ENCODE measurements around the gene ARID1B.

Gene ARID1B

DNA sequence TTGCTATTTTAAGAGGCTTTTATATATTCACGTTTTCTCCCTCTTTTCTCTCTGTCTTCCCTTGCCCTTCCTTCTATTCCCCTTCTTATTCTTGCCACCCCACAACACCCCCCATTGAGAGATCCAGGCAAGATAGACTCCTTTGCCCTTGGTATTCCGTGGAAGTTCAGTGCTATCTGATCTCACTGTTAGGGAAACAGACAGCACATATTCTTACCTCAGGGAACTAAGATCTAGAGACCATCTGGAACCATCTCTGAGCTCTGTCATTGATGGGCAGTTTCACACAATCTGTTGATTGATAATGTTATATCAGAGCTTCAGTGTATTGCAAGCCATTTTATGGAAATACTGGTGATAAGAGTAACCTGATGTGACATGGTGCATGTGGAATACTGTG lies 228.8 kb downstream of the ARID1B start:
- Histone ChIP-seq H4K20me1 (ENCODE audit: insufficient read depth, low read length) (no peaks in the 10 kb centered on the region; the same call in 1 of the 2 replicates), H3F3A (ENCODE audit: insufficient read depth, low read length) (no peaks in the 10 kb centered on the region), H3K9me2 (replicated peaks; ENCODE audit: insufficient read depth, low read length) (no peaks in the 10 kb centered on the region), H3K27me3 (replicated peaks; ENCODE audit: insufficient read depth, low read length) (no peaks in the 10 kb centered on the region), H3K79me2 (ENCODE audit: low read length) (peaks cover 76% of the 10 kb centered on the region), H3K4me3 (ENCODE audit: low read length) (no peak overlapping the region), H3K9ac (ENCODE audit: low read length) (no peak overlapping the region), H3K4me2 (ENCODE audit: low read depth, low read length) (no peak overlapping the region), H3K9me3 (replicated peaks; ENCODE audit: insufficient read depth, low read length) (no peaks in the 10 kb centered on the region), H3K36me3 (replicated peaks; ENCODE audit: insufficient read depth, low read length) (no peaks in the 10 kb centered on the region), H3K4me1 (ENCODE audit: low read length) (no peaks in the 10 kb centered on the region), H2AFZ (ENCODE audit: low read length) (no peak overlapping the region), H3K27ac (ENCODE audit: low read length) (no peak overlapping the region)
- TF ChIP-seq, protein P1, sequence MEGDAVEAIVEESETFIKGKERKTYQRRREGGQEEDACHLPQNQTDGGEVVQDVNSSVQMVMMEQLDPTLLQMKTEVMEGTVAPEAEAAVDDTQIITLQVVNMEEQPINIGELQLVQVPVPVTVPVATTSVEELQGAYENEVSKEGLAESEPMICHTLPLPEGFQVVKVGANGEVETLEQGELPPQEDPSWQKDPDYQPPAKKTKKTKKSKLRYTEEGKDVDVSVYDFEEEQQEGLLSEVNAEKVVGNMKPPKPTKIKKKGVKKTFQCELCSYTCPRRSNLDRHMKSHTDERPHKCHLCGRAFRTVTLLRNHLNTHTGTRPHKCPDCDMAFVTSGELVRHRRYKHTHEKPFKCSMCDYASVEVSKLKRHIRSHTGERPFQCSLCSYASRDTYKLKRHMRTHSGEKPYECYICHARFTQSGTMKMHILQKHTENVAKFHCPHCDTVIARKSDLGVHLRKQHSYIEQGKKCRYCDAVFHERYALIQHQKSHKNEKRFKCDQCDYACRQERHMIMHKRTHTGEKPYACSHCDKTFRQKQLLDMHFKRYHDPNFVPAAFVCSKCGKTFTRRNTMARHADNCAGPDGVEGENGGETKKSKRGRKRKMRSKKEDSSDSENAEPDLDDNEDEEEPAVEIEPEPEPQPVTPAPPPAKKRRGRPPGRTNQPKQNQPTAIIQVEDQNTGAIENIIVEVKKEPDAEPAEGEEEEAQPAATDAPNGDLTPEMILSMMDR (IDR thresholded peaks at IDR 0.05; ENCODE audit: low read length), result no peak
- TF ChIP-seq EZH2phosphoT487 (IDR thresholded peaks at IDR 0.05; ENCODE audit: low read length), result no peak
- TF ChIP-seq EZH2 (optimal IDR thresholded peaks at IDR 0.05; ENCODE audit: low read depth, low read length), result no peak
- no peak for DNase-seq

DNA sequence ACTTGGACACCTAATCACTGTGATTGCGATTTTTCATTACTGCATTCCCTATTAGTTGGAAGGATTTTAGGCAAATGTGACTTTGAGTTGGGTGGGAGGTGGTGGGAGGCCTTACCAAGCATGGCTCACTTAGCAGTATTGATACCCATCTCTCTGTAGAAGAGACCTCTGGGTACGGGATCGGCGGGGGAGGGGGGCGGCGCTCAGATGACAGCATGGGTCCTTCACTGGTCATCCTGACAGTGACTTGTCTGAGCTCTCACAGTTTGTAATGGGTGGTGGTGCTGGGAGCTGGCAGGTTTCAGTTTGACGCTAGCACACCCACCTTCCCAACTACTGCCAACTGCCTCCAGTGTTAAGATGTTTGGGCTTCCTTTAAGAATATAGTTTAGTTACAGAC lies 231.4 kb downstream of the ARID1B start:
- no peak overlapping the region for H3K4me3 ChIP-seq (ENCODE audit: low read length)
- no peaks in the 10 kb centered on the region for H3F3A ChIP-seq (ENCODE audit: insufficient read depth, low read length)
- H4K20me1 ChIP-seq (ENCODE audit: insufficient read depth, low read length), result no peaks in the 10 kb centered on the region; the same call in 1 of the 2 replicates
- H2AFZ ChIP-seq (ENCODE audit: low read length), result no peak overlapping the region
- no peak overlapping the region for H3K4me2 ChIP-seq (ENCODE audit: low read depth, low read length)
- H3K9me3 ChIP-seq (replicated peaks; ENCODE audit: insufficient read depth, low read length), result no peaks in the 10 kb centered on the region
- no peak overlapping the region for H3K9ac ChIP-seq (ENCODE audit: low read length)
- no peaks in the 10 kb centered on the region for H3K27me3 ChIP-seq (replicated peaks; ENCODE audit: insufficient read depth, low read length)
- no peak for TF ChIP-seq EZH2 (optimal IDR thresholded peaks at IDR 0.05; ENCODE audit: low read depth, low read length)
- TF ChIP-seq EZH2phosphoT487 (IDR thresholded peaks at IDR 0.05; ENCODE audit: low read length), result no peak
- TF ChIP-seq, protein P1 (IDR thresholded peaks at IDR 0.05; ENCODE audit: low read length), result no peak
- H3K36me3 ChIP-seq (replicated peaks; ENCODE audit: insufficient read depth, low read length), result no peaks in the 10 kb centered on the region
- H3K9me2 ChIP-seq (replicated peaks; ENCODE audit: insufficient read depth, low read length), result no peaks in the 10 kb centered on the region
- H3K4me1 ChIP-seq (ENCODE audit: low read length), result no peaks in the 10 kb centered on the region
- H3K79me2 ChIP-seq (ENCODE audit: low read length), result peaks cover 81% of the 10 kb centered on the region
- no peak for DNase-seq
- no peak overlapping the region for H3K27ac ChIP-seq (ENCODE audit: low read length)

DNA sequence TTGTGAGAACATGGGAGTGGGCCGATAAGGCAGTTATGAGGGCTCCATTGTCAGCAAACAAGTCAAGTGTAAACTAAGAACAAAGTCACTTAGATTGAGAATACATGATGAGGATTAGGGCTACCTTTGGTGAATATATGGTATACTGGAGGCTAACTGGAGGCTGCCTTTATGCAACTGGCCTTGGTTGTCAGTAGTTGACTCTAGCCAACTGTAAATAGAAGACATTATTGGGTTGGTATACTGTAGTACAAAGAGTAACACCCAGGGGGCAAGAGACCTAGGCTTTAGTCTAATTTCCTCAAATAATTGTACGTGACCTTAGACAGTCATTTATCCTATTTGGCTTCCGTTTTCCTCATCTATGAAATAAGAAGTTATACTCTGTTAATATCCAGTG lies 235.2 kb downstream of the ARID1B start:
- Histone ChIP-seq H2AFZ (ENCODE audit: low read length) (no peak overlapping the region), H3K9me3 (replicated peaks; ENCODE audit: insufficient read depth, low read length) (no peaks in the 10 kb centered on the region), H3F3A (ENCODE audit: insufficient read depth, low read length) (no peaks in the 10 kb centered on the region), H4K20me1 (ENCODE audit: insufficient read depth, low read length) (no peaks in the 10 kb centered on the region; the same call in 1 of the 2 replicates), H3K4me3 (ENCODE audit: low read length) (no peak overlapping the region), H3K9ac (ENCODE audit: low read length) (no peak overlapping the region), H3K27ac (ENCODE audit: low read length) (no peak overlapping the region), H3K79me2 (ENCODE audit: low read length) (peaks cover 91% of the 10 kb centered on the region), H3K36me3 (replicated peaks; ENCODE audit: insufficient read depth, low read length) (no peaks in the 10 kb centered on the region), H3K27me3 (replicated peaks; ENCODE audit: insufficient read depth, low read length) (no peaks in the 10 kb centered on the region), H3K9me2 (replicated peaks; ENCODE audit: insufficient read depth, low read length) (no peaks in the 10 kb centered on the region), H3K4me1 (ENCODE audit: low read length) (peaks cover under 1% of the 10 kb centered on the region; the same call in 1 of the 2 replicates), H3K4me2 (ENCODE audit: low read depth, low read length) (no peak overlapping the region)
- no peak for DNase-seq
- TF ChIP-seq, protein P1 (IDR thresholded peaks at IDR 0.05; ENCODE audit: low read length), result no peak
- TF ChIP-seq EZH2phosphoT487 (IDR thresholded peaks at IDR 0.05; ENCODE audit: low read length), result no peak
- no peak for TF ChIP-seq EZH2 (optimal IDR thresholded peaks at IDR 0.05; ENCODE audit: low read depth, low read length)

All from MM.1S (cell line).